ENCODE results near the gene GPR156.

DNA sequence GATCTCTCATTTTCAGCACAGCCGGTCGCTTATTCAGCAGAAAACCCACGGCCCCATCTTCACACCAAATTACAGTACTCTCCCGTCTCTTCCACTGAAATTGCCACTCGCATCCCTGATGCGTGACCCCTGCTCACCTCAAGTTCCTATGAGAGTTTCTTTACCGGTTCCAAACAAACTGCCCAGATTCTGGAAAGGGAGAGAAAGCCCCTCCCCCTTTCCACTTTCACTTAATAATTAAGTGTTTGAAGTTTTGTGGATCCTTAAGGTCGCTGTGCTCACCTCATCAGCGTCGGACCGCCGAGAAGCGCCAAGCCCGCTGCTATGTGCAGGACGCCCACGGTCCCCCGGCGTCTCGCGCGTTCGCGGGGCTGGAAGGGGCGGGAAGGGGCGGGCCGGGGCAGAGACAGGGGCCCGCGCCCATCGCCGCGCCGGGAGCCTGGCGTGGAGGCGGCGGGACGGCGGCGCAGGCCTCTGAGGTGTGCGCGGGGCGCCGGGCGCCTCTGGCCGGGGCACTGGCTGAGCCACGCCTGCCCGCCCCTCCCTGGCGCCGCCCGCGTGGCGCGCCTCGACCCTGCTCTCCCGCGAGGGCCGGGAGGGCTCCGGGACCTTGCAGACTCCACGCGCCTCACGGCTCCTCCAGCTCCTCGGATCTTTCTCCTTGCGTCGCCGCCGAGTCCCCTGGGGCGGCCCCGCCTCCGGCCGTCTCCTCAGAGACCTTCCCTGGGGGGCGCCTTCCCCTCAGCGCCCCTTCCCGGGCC is at the start of gene GPR156:
- TF ChIP-seq ATF7 (IDR thresholded peaks at IDR 0.05; ENCODE audit: low read depth) = no peak
- TF ChIP-seq, protein P1, sequence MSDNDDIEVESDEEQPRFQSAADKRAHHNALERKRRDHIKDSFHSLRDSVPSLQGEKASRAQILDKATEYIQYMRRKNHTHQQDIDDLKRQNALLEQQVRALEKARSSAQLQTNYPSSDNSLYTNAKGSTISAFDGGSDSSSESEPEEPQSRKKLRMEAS (IDR thresholded peaks at IDR 0.05; ENCODE audit: low read depth, low read length) = no peak

Data from GM12878 (cell line).